GM12801 (cell line): Measurements from ENCODE around the gene DNMBP.

ENCODE experiments used
- TF ChIP-seq, protein P1 (sequence below): IDR thresholded peaks from one replicate; pipeline ENCODE4 v1.5.1; 2011; ENCODE audit warnings: control low read depth; ENCODE audit not compliant: insufficient read length; ENCODE audit errors: extremely low read depth

The DNMBP gene

DNA sequence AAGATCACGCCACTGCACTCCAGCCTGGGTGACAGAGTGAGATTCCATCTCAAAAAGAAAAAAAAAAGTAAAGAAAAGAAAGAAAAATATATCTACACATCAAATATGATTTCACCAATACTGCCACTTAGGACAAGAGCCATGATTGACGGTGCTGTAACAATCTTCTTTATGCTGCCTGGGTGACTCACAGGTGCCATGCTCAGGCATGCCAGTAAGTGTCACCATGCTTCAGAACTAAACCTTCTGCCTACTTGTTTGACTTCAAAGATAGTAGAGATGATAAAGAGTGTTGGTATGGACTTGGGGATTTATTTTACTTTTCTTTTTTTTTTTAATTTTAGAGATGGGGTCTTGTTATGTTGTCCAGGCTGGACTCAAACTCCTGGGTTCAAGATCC is 33.6 kb upstream of the DNMBP start:
- TF ChIP-seq, protein P1, sequence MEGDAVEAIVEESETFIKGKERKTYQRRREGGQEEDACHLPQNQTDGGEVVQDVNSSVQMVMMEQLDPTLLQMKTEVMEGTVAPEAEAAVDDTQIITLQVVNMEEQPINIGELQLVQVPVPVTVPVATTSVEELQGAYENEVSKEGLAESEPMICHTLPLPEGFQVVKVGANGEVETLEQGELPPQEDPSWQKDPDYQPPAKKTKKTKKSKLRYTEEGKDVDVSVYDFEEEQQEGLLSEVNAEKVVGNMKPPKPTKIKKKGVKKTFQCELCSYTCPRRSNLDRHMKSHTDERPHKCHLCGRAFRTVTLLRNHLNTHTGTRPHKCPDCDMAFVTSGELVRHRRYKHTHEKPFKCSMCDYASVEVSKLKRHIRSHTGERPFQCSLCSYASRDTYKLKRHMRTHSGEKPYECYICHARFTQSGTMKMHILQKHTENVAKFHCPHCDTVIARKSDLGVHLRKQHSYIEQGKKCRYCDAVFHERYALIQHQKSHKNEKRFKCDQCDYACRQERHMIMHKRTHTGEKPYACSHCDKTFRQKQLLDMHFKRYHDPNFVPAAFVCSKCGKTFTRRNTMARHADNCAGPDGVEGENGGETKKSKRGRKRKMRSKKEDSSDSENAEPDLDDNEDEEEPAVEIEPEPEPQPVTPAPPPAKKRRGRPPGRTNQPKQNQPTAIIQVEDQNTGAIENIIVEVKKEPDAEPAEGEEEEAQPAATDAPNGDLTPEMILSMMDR = no peak

GRCh38 chr10:100041306-100042002 is 31.7 kb upstream of the DNMBP start:
- TF ChIP-seq, protein P1 = no peak

GRCh38 chr10:100038561-100039071 is 28.9 kb upstream of the DNMBP start:
- TF ChIP-seq, protein P1 = no peak

DNA sequence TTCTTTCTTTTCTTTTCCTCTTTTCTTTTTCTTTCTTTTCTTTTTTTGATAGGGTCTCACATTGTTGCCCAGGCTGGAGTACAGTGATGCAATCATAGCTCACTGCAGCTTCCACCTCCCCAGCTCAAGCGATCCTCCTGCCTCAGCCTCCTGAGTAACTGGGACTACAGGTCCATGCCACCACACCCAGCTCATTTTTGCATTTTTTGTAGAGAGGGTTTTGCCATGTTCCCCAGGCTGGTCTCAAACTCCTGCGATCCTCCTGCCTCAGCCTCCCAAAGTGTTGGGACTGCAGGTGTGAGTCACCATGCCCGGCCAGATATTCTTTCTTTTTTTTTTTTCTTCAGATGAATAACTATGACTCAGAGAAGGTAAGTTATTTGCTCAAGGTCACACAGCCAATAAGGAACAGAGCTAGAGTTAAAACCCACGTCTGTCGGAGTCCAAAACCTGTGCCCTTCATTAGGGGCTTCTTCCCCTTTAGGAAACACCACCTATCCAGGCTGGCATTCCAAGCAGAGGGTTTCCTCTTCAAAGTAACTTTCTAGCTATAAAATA is 28.1 kb upstream of the DNMBP start:
- TF ChIP-seq, protein P1 = no peak

- TF ChIP-seq, protein P1 = no peak
Measured at GRCh38 chr10:100036850-100037249, 27.1 kb upstream of the DNMBP start.

- TF ChIP-seq, protein P1 = no peak
Measured at GRCh38 chr10:100033766-100034418, 24.1 kb upstream of the DNMBP start.

GRCh38 chr10:100027416-100027815 is 17.7 kb upstream of the DNMBP start:
- TF ChIP-seq, protein P1 = no peak
